Measurements from ENCODE around the gene GPC1. TPM values are rescaled to one million over a fixed set of nuclear protein-coding genes. Genes with fewer than 3 reads are reported as not detected.

The GPC1 gene
- total and polyA plus RNA-seq, 2 of the 4 experiments (the other 2 are of a cell fraction), result 16.0 to 211 TPM

DNA sequence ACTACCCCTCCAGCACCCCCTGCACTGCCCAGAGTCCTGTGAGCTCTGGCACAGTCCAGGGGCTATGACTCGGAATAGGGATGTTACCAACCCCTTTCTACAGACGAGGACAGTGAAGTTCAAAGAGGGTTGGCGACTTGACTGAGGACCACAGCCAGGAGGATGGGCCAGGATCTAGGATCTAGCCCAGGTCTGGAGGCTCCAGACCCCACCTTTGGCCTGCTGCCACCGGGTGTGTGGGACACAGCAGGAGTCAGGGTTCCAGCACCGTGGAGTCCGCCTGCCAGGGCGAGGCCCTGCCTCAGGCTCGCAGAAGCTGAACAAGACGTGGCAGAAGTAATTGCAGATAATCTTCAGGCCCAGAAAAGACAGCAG, 37.9 kb upstream of the GPC1 start:
- no peak overlapping the region for H4K5ac ChIP-seq (ENCODE audit: low read depth, low read length)
- no peaks in the 10 kb centered on the region for H3K36me3 ChIP-seq (ENCODE audit: control insufficient read depth, insufficient read depth, low read length)
- H2BK20ac ChIP-seq (ENCODE audit: low read depth, low read length), result no peak overlapping the region
- no peak overlapping the region for H3K14ac ChIP-seq (replicated peaks; ENCODE audit: low read depth, low read length)
- no peak overlapping the region for H2AK5ac ChIP-seq (ENCODE audit: low read depth, low read length)
- dilution Hi-C loops (cut with HindIII; ENCODE audit: low sequenced_read_pairs, unreplicated experiment), result no loop called here
- H3K9ac ChIP-seq (ENCODE audit: low read depth, low read length), result no peak overlapping the region
- in situ Hi-C loops (cut with MboI; ENCODE audit: low sequenced_read_pairs), result no loop called here
- no peak overlapping the region for H3K4me3 ChIP-seq (ENCODE audit: insufficient read depth, low read depth, low read length)
- no peaks in the 10 kb centered on the region for H3K4me1 ChIP-seq (ENCODE audit: control insufficient read depth, insufficient read depth, low read length)
- H2AFZ ChIP-seq (replicated peaks; ENCODE audit: low read length, poor library complexity), result no peak overlapping the region
- peaks cover 2% of the 10 kb centered on the region; the same call in 1 of the 2 replicates for H3K27me3 ChIP-seq (ENCODE audit: control insufficient read depth, insufficient read depth, low read length)
- no peak overlapping the region for H4K91ac ChIP-seq (ENCODE audit: insufficient read depth, low read depth, low read length)
- no peak for DNase-seq
- no peak overlapping the region for H3K4ac ChIP-seq (ENCODE audit: low read depth, low read length)
- ChIA-PET CTCF (no interaction called here), POLR2A (ENCODE audit: unreplicated experiment) (no interaction called here)
- no peaks in the 10 kb centered on the region for H4K20me1 ChIP-seq (ENCODE audit: insufficient read depth, low read length)
- no peak overlapping the region for H2BK15ac ChIP-seq (ENCODE audit: low read depth, low read length)
- H3K9me3 ChIP-seq (ENCODE audit: control insufficient read depth, insufficient read depth, low read length), result no peaks in the 10 kb centered on the region
- 0 out of 2 replicates have a peak, but pooled peaks cover 5% of the 10 kb centered on the region for H3K9me1 ChIP-seq (ENCODE audit: insufficient read depth, low read length)
- H3K18ac ChIP-seq (ENCODE audit: low read depth, low read length), result no peak overlapping the region
- no peak for ATAC-seq (ENCODE audit: low read depth)
- H3K4me2 ChIP-seq (ENCODE audit: low read depth, low read length), result no peak overlapping the region
- no peak overlapping the region for H3K56ac ChIP-seq (ENCODE audit: extremely low read depth, insufficient read depth, low read length)
- no peak overlapping the region for H2AK9ac ChIP-seq (replicated peaks; ENCODE audit: low read depth, low read length, poor library complexity)
- H4K8ac ChIP-seq (ENCODE audit: low read depth in 2 of 2, low read length in 2 of 2), result no peak overlapping the region
- H3K23ac ChIP-seq (ENCODE audit: low read depth, low read length), result no peak overlapping the region
- WGBS, 2 experiments (ENCODE audit: extremely low coverage in 2 of 2, insufficient read length in 1 of 2), result 90% methylated on average over 7 of the region's 9 CpGs; no CpG with 5 or more reads in 1 of the 2 experiments
- no peak overlapping the region for H2BK120ac ChIP-seq (ENCODE audit: low read depth, low read length)
- H2BK5ac ChIP-seq (ENCODE audit: low read depth, low read length, poor library complexity, severe bottlenecking), result no peak overlapping the region
- intact Hi-C loops (cut with micrococcal nuclease), result no loop called here
- no TSS peak for BruUV-seq (replicated peaks)
- TF ChIP-seq RAD21 (IDR thresholded peaks at IDR 0.05; ENCODE audit: low read length) (no peak), SMC3 (IDR thresholded peaks at IDR 0.05; ENCODE audit: low read depth, low read length) (no peak), CHD1 (IDR thresholded peaks at IDR 0.05; ENCODE audit: low read depth, low read length) (no peak), RCOR1 (IDR thresholded peaks at IDR 0.05; ENCODE audit: insufficient replicate concordance, low read length) (no peak), CEBPB (IDR thresholded peaks at IDR 0.05; ENCODE audit: low read depth, low read length) (no peak), FOS (IDR thresholded peaks at IDR 0.05; ENCODE audit: low read depth, low read length) (no peak), MAZ (IDR thresholded peaks at IDR 0.05; ENCODE audit: borderline replicate concordance, low read depth, low read length) (no peak)
- TF ChIP-seq, protein P1, sequence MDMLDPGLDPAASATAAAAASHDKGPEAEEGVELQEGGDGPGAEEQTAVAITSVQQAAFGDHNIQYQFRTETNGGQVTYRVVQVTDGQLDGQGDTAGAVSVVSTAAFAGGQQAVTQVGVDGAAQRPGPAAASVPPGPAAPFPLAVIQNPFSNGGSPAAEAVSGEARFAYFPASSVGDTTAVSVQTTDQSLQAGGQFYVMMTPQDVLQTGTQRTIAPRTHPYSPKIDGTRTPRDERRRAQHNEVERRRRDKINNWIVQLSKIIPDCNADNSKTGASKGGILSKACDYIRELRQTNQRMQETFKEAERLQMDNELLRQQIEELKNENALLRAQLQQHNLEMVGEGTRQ (IDR thresholded peaks at IDR 0.05; ENCODE audit: low read depth, low read length), result no peak
- TF ChIP-seq, protein P2, sequence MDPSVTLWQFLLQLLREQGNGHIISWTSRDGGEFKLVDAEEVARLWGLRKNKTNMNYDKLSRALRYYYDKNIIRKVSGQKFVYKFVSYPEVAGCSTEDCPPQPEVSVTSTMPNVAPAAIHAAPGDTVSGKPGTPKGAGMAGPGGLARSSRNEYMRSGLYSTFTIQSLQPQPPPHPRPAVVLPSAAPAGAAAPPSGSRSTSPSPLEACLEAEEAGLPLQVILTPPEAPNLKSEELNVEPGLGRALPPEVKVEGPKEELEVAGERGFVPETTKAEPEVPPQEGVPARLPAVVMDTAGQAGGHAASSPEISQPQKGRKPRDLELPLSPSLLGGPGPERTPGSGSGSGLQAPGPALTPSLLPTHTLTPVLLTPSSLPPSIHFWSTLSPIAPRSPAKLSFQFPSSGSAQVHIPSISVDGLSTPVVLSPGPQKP (IDR thresholded peaks at IDR 0.05; ENCODE audit: borderline replicate concordance, low read depth, low read length), result no peak
- H3K79me1 ChIP-seq (ENCODE audit: low read depth in 1 of 2, low read length in 2 of 2), result no peaks in the 10 kb centered on the region
- H3K27ac ChIP-seq (ENCODE audit: insufficient read depth, low read length), result no peak overlapping the region
